NCI-H146 (cell line): ENCODE measurements around the gene CNTNAP2.

ENCODE experiments used
- DNase-seq: peaks from one replicate; lab custom pipeline; 2025; lab: John Stamatoyannopoulos, UW

The CNTNAP2 gene

DNA sequence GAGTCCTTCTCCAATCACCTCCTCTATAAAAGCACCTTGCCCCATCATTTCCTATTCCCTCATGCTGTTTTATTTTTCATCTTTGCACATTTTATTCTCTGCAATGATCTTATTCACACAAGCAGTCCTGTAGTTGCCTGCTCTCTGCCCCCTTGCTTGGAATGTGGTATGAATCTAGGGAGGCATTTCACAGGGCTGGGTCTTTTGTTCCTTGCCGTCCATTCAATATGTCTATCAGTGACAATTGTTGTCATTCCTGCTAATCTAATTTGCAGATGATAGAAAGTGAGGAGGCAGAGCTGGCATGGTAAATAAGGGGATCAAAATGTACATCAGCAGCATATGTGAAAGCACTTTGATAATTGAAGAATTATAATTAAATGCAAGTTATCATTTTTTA lies 2227.8 kb downstream of the CNTNAP2 start:
- no peak for DNase-seq

DNA sequence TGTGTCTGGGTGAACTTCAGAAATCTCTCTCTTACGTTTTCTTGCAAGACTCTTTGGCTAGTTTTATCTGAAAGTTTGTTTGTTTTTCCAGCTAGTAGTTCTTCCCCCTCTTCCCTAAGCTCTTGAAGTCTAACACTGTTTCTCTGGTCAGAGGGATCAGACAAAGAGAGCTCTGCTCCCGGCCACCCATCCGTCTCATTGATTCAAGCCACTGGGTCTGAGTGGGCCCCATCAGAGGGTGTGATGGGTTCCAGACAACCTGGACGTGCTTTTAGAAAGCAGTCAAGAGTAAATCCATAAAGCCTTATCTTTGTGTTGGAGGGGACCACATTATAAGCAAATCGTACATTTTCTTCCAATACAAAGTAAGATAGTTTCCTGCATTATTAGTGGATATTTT lies 2231.4 kb downstream of the CNTNAP2 start:
- no peak for DNase-seq

DNA sequence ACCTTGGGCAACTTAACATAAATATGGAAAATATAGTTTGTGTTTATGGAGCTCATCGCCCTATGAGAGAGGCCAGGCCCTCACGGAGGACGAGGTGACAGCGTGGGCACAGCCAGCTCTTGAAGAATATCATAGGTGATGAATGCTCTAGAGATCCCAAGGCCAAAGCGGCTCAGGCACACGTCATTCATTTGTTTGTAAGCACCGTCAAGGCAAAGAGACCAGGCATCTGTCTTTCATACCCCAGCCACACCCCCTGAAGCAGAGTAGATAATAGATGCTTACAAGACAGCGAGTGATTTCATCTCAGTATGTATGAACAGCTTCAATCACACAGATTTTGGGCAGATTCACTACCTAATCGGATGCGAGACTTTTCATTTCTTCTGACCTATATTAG lies 2231.9 kb downstream of the CNTNAP2 start:
- DNase-seq: no peak

DNA sequence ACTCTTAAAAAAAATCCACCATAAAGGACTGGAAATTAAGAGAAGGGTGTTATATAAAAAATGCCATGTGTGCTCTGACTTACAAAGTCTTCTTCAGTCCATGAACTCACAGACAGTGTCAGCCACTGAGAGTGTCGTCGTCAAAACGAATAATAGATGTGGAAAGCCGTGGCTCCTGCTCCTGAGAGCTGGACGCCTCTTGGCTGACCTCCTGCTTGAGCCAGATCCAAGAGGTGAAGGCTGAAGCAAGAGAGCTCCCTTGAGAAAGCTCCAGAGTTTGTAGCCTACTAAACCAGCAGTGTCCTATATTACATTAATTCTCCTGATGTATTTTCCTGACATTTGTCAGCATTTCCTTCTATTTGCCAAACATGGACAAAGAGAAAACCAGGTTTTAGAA lies 2239.7 kb downstream of the CNTNAP2 start:
- DNase-seq: no peak

DNA sequence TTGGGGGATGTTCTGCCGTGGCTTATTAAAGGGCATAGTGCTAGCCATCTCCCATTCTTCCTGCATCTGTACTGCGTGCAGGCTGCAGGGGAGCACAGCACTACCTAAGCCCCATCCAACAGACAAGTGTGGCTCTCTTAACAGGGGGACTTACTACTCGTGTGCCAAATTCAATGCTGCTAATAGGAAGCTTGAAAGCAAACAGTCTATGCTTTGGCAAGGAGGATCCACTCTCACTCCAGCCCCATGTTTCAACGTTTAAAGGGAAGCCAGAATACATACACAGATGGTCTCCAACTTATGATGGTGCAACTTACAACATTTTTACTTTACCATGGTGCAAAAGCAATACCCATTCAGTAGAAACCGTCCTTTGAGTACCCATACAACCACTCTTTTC lies 2245.9 kb downstream of the CNTNAP2 start:
- DNase-seq: no peak

DNA sequence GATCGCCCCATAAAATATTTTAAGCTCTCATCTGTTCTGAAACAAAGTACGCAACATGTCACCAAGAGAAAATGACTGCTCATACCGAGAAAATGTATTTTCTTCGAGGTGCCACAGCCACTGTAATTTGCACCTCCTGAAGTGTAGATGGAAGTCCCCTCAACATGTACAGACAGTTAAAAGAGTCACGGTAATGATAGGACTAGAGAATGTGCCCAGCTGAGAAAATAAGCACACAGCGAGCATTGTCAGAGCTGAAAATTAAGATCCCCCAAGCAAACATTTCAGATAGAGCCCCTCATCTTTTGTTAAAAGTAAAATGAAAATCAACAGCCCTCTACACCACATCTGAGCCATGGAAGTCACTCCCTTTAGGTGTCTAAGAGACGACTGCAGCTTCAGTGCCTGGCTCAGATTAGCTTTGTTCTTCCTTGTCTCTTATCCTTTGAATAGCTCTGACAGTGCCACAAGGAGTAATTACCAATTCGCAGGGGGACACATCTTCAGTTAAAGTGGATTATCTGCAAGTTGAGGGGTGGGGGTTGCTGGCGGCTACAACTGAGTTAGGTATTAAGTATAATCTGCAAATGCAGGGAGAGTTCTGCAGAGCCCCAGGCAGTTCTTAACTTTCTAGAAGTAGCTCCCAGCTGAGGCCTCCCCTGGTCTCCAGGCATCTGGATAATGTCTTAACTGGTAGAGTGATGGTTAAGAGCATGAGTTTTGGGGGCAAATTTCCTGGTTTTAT lies 2251.3 kb downstream of the CNTNAP2 start:
- DNase-seq: no peak

DNA sequence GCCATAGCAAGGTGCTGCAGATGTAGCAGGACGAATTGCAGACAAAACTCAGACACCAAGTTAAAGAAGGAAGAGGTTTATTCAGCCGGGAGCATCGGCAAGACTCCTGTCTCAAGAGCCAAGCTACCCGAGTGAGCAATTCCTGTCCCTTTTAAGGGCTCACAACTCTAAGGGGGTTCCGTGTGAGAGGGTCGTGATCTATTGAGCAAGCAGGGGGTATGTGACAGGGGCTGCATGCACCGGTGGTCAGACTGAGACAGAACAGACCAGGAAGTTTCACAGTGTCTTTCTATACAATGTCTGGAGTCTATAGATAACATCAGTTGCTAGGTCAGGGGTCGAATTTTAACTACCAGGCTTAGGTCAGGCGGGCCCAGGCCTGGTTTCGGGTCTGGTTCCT lies 2252.0 kb downstream of the CNTNAP2 start:
- no peak for DNase-seq

DNA sequence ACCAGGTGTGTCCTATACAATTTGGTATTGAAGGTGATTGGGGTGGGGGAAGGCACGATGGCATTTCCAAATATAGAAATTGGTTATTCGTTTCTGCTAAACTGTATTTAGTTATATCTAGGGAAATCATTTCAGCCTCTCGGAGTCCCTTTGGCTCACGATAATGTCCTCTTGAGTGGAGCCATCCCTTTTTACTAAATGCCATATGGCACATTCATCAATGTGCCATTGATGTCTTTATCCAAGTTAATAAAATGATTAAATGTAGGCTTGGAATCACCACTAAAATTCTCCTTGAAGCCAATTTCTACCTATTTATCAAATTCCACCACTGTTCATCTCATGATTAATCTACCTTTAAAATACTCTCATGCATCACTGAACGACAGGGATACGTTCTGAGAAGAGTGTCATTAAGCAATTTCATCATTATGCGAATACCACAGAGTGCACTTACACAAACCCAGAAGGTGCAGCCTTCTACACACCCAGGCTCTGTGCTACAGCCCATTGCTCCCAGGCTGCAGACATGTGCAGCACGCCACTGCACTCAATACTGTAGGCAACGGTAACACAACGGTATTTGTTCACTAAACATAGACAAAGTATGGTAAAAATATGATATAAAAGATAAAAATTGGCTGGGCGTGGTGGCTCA lies 2254.8 kb downstream of the CNTNAP2 start:
- DNase-seq: no peak

DNA sequence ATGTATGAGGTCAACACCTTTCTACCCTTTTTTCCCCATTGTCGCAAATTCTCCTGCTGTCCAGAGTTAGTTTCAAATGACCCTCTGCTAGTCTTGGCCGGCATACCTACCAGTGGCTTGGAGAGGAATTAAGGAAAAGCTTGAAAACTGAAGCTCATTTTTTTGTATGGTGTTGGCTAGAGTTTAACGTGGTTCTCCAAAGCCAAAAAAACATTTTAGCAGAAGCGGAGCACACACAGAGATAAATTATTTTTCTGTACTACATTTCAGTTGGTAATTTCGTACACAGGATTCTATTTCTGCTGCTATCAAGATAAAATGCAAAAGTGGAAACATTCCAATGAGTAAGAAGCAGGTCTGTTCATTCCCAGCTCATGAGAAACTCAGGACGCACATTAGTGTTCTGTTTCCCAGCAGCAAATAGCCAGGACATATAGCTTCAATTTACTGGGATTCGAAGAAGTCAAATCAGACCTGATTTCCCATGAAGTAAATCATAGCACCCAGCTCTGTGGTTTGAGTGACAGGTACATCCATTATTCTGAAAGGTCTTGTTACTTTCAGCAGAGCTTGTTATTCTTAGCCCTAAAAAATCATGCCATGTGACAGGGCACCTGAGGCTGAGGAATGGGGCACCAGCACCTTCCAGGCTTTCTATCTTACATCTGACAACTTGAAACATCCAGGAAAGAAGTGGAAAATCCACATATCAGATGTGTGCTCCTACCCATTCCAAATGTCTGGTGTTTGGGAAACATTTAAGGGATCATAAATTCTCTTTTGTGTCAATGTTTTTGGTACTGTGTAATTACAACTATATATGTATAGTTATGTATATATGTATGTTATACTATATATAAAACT lies 2258.0 kb downstream of the CNTNAP2 start:
- DNase-seq: no peak

DNA sequence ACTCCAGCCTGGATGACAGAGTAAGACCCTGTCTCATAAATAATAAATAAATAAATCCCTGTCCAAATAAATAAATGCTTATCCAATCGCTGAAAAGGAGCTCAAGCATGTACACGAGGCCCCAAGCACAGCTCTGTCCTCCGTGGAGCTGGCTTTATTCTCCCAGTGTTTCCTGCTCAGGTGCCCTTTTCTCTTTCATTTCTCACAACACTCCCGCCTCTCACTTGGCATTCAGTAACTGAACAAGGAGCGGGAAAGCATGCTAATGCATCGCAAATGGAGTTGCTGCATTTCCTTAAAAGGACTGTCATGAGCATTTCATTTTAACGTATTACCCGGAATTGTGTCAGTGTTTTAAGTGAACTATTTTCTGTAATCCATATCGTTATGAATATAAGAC lies 2263.1 kb downstream of the CNTNAP2 start:
- DNase-seq: no peak

DNA sequence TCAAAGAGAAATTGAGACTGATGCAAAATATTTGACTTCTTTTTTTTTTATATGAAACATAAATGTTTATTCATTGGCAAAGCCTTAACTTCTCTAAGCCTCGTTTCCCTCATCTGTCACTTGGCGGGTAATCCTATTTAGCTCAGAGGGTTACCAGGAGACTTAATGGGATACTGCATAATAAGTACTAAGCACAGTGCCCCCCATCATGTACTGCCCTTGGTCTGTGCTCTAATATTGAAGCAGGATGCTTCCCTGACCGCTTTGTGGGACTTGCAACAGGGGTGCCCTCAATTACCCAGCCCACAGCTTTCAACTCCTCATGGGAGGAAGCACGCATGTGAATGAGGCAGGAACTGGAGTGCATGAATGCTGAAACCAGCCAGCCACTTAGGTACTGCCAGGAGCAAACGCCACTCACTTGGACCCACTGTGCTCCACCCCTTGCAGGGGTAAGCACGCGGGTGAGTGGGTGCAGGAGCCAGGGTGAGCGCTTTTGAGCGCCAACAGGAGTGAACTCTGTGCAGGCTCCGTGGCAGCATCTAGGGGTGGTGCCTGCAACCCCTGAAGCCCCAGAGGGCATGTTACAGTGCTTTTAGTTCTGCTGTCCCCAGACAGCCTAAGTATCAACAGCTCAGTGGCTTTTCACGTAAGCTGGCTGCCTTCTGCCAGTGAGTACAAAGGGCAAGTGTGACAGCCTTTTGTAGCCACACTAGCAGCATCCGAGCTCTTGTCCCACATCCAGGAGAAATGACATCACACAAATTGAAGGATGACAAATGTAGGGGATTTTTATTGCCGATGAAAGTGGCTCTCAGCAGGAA lies 2264.2 kb downstream of the CNTNAP2 start:
- DNase-seq: no peak

DNA sequence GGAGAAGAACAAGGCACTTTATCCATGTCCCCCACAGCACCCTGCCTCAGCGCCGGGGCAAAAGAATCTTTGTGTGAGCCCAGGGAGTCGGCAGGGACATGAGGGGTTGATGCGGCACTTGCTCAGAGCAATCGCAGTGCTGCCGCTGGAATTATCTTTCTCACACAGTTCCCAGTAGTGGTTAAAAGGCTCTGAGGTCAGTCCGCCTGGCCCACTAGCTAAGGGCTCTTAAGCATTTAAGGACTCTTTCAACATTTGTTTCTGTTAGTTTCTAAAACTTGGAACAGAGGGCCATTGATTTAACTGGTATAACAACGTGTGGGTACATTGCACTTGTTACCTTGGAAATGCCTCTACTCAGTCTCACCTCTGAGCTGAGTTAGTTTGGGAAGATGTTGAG lies 2266.0 kb downstream of the CNTNAP2 start:
- no peak for DNase-seq

DNA sequence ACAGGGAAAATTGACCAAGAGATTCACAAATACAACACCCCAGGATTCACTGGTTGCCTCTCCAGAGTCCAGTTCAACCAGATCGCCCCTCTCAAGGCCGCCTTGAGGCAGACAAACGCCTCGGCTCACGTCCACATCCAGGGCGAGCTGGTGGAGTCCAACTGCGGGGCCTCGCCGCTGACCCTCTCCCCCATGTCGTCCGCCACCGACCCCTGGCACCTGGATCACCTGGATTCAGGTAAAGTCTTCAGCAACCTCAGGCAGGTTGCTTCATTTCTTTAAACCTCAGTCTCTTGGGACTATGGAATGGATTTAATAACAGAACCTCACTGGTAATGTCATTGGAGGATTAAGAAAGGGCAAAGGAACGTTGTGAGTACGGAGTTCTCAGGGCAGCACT lies 2267.1 kb downstream of the CNTNAP2 start:
- no peak for DNase-seq

DNA sequence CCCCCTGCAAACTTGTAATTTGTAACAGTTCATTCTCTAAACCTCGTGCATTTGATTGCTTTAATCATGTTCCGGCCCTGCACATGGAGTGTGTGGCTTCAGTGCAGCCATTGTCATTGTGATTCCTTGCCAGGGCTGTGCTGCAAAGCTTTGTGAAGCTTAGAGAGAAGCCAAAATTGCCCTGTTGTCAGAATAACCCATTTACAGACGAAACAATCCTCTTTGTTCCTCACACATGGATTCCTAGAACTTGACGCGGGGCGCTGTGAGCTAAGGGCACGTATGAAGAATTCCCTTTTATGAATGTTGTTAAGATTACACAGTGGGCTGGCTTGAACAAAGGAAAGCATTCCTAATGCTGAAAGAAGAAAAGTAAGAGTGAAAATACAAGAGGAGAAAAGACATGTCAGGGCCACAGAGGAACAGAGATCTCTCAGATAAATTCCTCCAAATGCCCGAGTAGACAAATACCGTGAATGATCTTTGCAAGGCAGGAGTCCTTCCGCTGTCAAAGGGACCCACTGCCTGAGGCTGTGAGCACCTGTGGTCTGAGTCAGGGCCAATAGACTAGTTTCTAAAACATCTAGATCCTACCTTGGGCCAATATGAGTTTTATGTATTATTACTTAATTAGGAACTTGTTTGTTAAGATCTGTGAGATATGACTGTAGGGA lies 2268.5 kb downstream of the CNTNAP2 start:
- DNase-seq: no peak

DNA sequence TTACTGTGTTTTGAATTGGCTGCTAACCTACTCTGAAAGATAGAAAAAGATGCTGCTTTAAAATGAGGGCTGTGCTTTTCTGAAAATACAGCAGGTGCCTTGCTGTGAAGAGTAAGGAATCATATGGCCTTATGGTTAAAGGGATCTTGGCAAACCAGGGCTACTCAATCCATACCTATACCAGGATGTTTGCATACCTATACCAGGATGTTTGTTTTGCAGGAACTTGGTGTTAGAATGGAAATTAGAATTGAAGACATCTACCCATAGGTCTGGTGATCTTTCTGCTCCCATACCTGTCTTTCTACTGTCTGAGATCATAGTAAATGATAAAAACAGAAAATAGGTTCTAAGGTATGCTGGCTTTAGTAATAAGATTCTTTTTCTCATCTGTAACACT lies 2273.8 kb downstream of the CNTNAP2 start:
- DNase-seq: no peak

DNA sequence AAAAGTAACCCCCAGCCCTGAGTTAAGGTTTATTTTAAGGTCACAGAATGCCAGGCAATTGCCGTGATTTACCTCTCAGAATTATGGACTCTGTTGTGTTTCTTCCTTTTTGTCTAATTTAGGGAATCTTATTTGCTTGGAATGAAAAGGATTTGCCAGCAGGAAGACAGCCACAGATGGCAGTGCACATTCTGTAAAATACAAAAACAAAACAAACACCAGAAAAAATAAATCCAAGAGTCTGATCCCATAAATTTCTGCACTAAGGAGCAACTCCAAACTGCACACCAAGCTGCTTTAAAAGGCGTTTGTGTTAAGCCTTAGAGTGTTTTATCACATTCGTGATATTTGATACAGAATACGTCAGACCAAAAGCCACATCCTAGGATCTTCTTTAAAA lies 2275.0 kb downstream of the CNTNAP2 start:
- no peak for DNase-seq

DNA sequence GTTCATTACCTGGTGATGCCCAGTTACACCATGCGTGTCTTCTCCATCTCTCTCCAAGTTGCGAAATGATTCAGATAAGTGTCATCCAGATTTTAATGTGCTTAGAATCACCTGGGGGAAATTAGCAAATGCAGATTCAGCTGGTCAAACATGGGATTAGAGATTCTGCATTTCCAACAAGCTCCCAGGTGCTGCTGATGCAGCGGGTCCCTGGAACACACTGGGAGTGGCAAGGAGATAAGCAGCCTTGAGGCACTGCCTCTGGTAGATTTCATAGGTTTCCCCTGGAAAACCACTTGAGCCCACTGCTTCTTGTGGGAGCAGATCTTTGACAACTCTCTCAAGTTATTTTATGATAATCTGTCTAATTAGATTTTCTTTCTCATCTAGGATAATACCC lies 2278.0 kb downstream of the CNTNAP2 start:
- peak; percentile 6 for DNase-seq

DNA sequence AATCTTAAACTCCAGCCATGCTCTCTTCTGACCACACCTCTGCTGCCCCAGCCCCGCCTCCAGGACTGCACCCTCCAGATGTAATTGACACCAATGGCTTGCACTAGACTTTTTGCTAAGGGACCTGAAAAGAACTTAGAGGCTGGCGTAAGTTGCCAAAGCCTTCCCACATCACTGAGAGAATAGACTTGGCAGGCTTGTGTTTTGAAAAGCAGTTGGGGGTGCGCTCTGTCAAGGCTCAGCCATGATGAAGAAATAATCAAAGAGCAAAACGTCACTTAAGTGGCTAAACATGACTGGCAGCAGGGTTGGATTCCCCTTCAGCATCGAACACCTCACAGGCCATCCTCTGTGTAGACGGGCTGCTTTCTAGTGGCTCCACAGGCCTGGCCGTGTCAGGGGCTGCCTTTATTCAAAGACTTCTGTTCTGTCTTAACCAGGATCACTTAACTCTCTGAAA lies 2278.8 kb downstream of the CNTNAP2 start:
- no peak for DNase-seq

DNA sequence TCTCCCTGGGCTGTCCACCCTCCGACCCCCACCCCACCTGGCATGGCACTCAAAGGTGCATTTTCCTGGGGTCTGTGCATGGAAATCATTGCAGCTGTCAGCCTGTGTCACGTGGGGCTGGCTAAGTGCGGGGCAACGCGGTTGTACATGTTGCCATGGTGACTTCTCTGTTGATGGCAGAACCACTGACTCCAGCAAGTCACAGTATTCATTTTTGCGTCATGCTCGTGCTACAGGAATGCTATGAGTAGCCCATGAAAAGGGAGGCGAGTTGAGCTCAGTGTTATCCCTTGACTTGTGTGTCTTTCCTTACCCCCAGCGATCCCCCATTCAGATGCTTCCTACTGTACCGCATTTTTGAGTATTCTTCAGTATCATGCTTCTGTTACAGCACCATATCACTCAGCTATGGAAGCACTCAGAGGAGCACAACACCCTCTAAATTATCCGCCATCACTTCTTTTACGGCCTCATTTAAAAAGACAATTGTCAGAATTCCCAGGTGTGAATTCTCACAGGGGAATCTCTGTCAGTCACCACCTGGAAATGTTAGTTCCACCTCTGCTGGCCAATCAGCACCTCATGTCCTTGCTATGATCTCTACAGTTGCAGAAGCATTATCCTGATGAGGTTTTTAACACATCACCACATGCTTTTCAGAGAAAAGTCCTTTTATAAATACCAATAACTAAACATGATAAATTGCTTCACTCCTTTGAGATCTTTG lies 2279.6 kb downstream of the CNTNAP2 start:
- no peak for DNase-seq

DNA sequence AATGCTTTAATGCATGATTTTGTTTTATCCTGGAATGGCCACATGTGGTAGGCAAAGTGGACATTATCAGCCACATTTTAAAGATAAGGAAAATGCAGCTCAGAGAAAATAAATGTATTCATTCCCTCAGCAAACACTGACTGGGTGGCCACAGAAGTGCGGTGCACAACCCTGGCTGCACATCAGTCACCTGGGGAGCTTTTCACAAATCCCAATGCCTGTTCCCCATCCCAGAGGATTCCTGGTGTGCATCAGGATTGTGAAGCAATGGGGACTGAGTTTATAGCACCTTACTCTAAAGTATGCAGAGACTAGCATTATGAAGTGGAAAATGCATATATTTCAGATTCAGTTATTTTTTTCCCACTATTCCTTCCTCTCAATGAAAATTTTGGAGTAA lies 2280.5 kb downstream of the CNTNAP2 start:
- no peak for DNase-seq

DNA sequence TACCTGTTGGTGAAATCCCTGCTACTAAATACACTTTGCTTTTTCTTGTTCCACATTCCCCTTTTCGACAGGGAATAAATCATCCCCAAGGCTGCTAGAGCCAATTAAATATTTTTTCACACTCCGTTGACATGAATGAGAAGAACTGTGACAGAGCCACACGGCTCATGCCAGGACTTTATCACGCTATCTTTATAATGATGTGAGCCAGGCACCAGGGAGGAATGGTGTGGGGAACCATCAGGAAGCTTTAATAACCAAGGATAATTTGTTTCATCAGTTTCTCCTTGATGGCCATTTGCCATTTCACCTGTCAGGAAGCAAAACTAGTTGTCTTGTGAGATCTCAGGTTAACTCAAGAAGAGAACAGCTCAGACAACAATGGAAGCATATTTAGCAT lies 2280.9 kb downstream of the CNTNAP2 start:
- no peak for DNase-seq
